Measurements from ENCODE around the gene SH3RF3. TPM values are rescaled to one million over a fixed set of nuclear protein-coding genes. Genes with fewer than 3 reads are reported as not detected.

The SH3RF3 gene
- total RNA-seq, 1 donor from 2014 or later, result 7.3 TPM

GRCh38 chr2:109187711-109188495, 58.9 kb downstream of the SH3RF3 start:
- H3K4me1 ChIP-seq (ENCODE audit: insufficient read depth, low read length), result peaks cover 11% of the 10 kb centered on the region
- peaks cover 14% of the 10 kb centered on the region for H3K79me2 ChIP-seq (ENCODE audit: insufficient read depth, low read length)
- no peak overlapping the region for H2AFZ ChIP-seq (ENCODE audit: low read depth, low read length)
- H4K20me1 ChIP-seq (ENCODE audit: insufficient read depth, low read length), result peaks cover 24% of the 10 kb centered on the region
- H3K9me3 ChIP-seq (ENCODE audit: insufficient read depth, low read depth, low read length), result no peaks in the 10 kb centered on the region
- H3K27me3 Mint-ChIP-seq (ENCODE audit: low read depth, unreplicated experiment), result peaks cover 35% of the 10 kb centered on the region
- no peaks in the 10 kb centered on the region for H3K36me3 ChIP-seq (ENCODE audit: insufficient read depth, low read length)
- no peak overlapping the region for H3K27ac ChIP-seq (ENCODE audit: low read depth, low read length)
- H3K9ac ChIP-seq (ENCODE audit: low read length), result no peak overlapping the region
- H3K4me2 ChIP-seq (ENCODE audit: low read length), result no peak overlapping the region
- H3K4me3 ChIP-seq (ENCODE audit: insufficient read depth, low read depth, low read length), result no peak overlapping the region
- TF ChIP-seq EZH2 (IDR thresholded peaks at IDR 0.05; ENCODE audit: insufficient read depth, low read length) (no peak), CTCF (IDR thresholded peaks at IDR 0.05; ENCODE audit: insufficient read depth, low read depth, low read length) (no peak)
- H3K9me3 Mint-ChIP-seq (ENCODE audit: unreplicated experiment), result no peaks in the 10 kb centered on the region
- DNase-seq (ENCODE audit: low read depth) (no peak), FAIRE-seq (no peak)
- H3K27ac Mint-ChIP-seq (ENCODE audit: unreplicated experiment), result no peak overlapping the region
- H3K4me3 Mint-ChIP-seq (ENCODE audit: unreplicated experiment), result no peak overlapping the region
- H3K27me3 ChIP-seq (ENCODE audit: insufficient read depth, low read length), result no peaks in the 10 kb centered on the region
- H3K36me3 Mint-ChIP-seq (ENCODE audit: low read depth, unreplicated experiment), result peaks cover 4% of the 10 kb centered on the region
- peaks cover 9% of the 10 kb centered on the region for H3K4me1 Mint-ChIP-seq (ENCODE audit: low read depth, unreplicated experiment)

- FAIRE-seq, result no peak
- H3K27ac ChIP-seq (ENCODE audit: low read depth, low read length), result no peak overlapping the region
- H2AFZ ChIP-seq (ENCODE audit: low read depth, low read length), result no peak overlapping the region
- Mint-ChIP-seq H3K27me3 (ENCODE audit: low read depth, unreplicated experiment) (peaks cover 35% of the 10 kb centered on the region), H3K27ac (ENCODE audit: unreplicated experiment) (no peak overlapping the region), H3K9me3 (ENCODE audit: unreplicated experiment) (no peaks in the 10 kb centered on the region), H3K4me1 (ENCODE audit: low read depth, unreplicated experiment) (peaks cover 9% of the 10 kb centered on the region), H3K36me3 (ENCODE audit: low read depth, unreplicated experiment) (peaks cover 3% of the 10 kb centered on the region), H3K4me3 (ENCODE audit: unreplicated experiment) (no peak overlapping the region)
- no peak overlapping the region for H3K4me3 ChIP-seq (ENCODE audit: insufficient read depth, low read depth, low read length)
- peaks cover 11% of the 10 kb centered on the region for H3K4me1 ChIP-seq (ENCODE audit: insufficient read depth, low read length)
- no peak for DNase-seq (ENCODE audit: low read depth)
- H3K36me3 ChIP-seq (ENCODE audit: insufficient read depth, low read length), result no peaks in the 10 kb centered on the region
- H3K9me3 ChIP-seq (ENCODE audit: insufficient read depth, low read depth, low read length), result no peaks in the 10 kb centered on the region
- no peaks in the 10 kb centered on the region for H3K27me3 ChIP-seq (ENCODE audit: insufficient read depth, low read length)
- no peak overlapping the region for H3K4me2 ChIP-seq (ENCODE audit: low read length)
- H3K9ac ChIP-seq (ENCODE audit: low read length), result no peak overlapping the region
- no peak for TF ChIP-seq EZH2 (IDR thresholded peaks at IDR 0.05; ENCODE audit: insufficient read depth, low read length)
- no peak for TF ChIP-seq CTCF (IDR thresholded peaks at IDR 0.05; ENCODE audit: insufficient read depth, low read depth, low read length)
- peaks cover 14% of the 10 kb centered on the region for H3K79me2 ChIP-seq (ENCODE audit: insufficient read depth, low read length)
- peaks cover 29% of the 10 kb centered on the region for H4K20me1 ChIP-seq (ENCODE audit: insufficient read depth, low read length)
Measured at GRCh38 chr2:109188496-109188890, 59.5 kb downstream of the SH3RF3 start.

GRCh38 chr2:109188898-109189297, 59.9 kb downstream of the SH3RF3 start:
- H3K27ac Mint-ChIP-seq (ENCODE audit: unreplicated experiment), result no peak overlapping the region
- peaks cover 3% of the 10 kb centered on the region for H3K36me3 Mint-ChIP-seq (ENCODE audit: low read depth, unreplicated experiment)
- Histone ChIP-seq H2AFZ (ENCODE audit: low read depth, low read length) (no peak overlapping the region), H3K36me3 (ENCODE audit: insufficient read depth, low read length) (no peaks in the 10 kb centered on the region), H3K27me3 (ENCODE audit: insufficient read depth, low read length) (no peaks in the 10 kb centered on the region), H3K4me3 (ENCODE audit: insufficient read depth, low read depth, low read length) (no peak overlapping the region), H3K9ac (ENCODE audit: low read length) (no peak overlapping the region), H3K4me2 (ENCODE audit: low read length) (no peak overlapping the region), H3K79me2 (ENCODE audit: insufficient read depth, low read length) (peaks cover 14% of the 10 kb centered on the region), H4K20me1 (ENCODE audit: insufficient read depth, low read length) (peaks cover 33% of the 10 kb centered on the region), H3K4me1 (ENCODE audit: insufficient read depth, low read length) (peaks cover 11% of the 10 kb centered on the region), H3K27ac (ENCODE audit: low read depth, low read length) (no peak overlapping the region), H3K9me3 (ENCODE audit: insufficient read depth, low read depth, low read length) (no peaks in the 10 kb centered on the region)
- H3K4me1 Mint-ChIP-seq (ENCODE audit: low read depth, unreplicated experiment), result peaks cover 9% of the 10 kb centered on the region
- no peak for TF ChIP-seq EZH2 (IDR thresholded peaks at IDR 0.05; ENCODE audit: insufficient read depth, low read length)
- TF ChIP-seq CTCF (IDR thresholded peaks at IDR 0.05; ENCODE audit: insufficient read depth, low read depth, low read length), result no peak
- H3K9me3 Mint-ChIP-seq (ENCODE audit: unreplicated experiment), result no peaks in the 10 kb centered on the region
- H3K4me3 Mint-ChIP-seq (ENCODE audit: unreplicated experiment), result no peak overlapping the region
- H3K27me3 Mint-ChIP-seq (ENCODE audit: low read depth, unreplicated experiment), result peaks cover 38% of the 10 kb centered on the region
- DNase-seq (ENCODE audit: low read depth) (no peak), FAIRE-seq (no peak)
